EL (cell line): ENCODE results near the gene KLF7.
A peak's percentile ranks its signal among the peaks of the same experiment; 100 is the strongest.

Source experiments
- DNase-seq: peaks from one replicate; pipeline ENCODE4 v3.0.0-alpha.2; 2016

The KLF7 gene

DNA sequence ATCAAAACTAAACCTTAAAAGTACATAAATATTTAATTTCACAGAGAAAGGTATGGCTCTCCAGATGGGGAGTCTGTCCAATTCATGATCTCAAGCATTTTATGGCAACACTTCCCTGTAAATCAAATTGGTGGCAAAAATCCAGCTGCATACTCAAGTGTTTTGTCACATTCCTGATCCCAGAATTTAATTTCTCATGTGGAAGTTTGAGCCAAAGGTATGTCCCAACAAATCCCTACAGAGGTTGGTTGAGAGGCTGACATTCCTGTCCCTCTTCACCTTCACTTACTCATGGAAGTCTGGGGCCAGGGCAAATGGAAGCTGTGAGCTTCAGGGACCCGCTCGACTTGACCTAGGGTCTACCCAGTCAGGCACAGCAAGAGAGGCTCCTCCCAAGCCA, 17.7 kb downstream of the KLF7 start:
- DNase-seq: peak; percentile 78

DNA sequence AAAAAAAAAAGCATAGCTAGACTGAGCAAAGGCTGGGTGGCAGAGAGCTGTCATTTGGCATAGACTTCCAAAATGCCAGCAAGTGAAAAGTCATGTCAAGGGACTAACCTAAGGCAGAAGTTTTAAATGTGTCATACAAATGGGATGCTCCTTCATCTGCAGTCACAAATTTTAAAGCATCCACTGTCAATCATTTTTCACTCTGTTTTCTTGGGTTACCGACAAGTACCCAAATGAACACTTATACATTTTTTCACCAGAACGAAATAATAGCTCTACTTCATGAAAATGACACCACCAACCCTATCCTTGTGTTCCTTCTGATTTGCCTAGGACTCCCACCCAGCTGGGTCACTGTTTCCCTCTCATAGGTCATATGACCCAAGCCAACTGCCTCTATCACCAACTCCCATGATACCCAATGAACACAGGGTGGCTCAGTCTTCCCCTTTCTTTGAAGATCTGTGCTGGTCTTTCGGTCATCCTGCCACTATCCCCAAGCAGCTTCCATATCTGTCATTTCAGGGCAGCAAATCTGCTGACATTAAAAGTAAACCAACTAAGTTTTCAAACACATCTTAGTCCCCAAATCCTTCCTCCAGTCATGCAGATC, 21.5 kb downstream of the KLF7 start:
- DNase-seq: no peak

GRCh38 chr2:207143215-207144172, 22.3 kb downstream of the KLF7 start:
- peak; percentile 57 for DNase-seq

- no peak for DNase-seq
Measured at GRCh38 chr2:207142461-207142860, 23.3 kb downstream of the KLF7 start.

DNA sequence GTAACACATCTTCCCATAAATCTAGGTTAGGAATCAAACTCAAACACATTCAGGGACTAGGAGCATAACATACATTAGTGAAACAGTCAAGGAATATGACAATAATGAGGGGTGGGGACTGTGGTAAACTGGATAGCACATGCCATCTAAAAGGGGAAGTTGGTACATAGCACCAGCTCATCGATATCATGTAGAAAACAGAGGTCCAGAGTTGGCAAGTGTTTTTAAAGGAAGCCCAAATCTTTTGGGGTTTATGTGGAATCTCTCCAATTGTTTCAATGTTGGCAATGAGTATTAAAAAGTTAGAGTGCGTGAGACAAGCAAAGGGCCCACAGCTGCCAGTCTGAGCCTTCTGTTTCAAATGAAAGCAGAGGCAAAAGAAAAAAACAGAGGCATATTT, 24.4 kb downstream of the KLF7 start:
- no peak for DNase-seq

DNA sequence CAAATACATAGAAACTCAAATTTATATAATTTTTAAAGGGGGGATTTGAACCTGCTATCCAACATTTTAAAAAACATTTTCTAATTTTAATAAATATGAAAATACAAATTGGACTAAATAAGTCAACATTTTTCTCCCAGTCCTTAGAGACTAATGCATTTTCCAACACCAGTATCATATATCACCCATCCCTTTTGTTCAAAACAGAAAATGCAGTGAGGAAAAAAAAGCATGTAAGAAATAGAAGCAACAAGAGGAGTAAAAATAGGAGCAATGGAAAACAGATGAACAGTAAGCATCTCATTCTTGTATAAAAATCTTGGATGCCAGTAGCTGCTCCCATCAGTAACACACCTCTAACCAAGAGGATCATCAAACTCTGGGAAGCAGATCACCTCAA, 25.5 kb downstream of the KLF7 start:
- no peak for DNase-seq

- no peak for DNase-seq
Measured at GRCh38 chr2:207139552-207139951, 26.2 kb downstream of the KLF7 start.

GRCh38 chr2:207138627-207139297, 27.0 kb downstream of the KLF7 start:
- DNase-seq: no peak

DNA sequence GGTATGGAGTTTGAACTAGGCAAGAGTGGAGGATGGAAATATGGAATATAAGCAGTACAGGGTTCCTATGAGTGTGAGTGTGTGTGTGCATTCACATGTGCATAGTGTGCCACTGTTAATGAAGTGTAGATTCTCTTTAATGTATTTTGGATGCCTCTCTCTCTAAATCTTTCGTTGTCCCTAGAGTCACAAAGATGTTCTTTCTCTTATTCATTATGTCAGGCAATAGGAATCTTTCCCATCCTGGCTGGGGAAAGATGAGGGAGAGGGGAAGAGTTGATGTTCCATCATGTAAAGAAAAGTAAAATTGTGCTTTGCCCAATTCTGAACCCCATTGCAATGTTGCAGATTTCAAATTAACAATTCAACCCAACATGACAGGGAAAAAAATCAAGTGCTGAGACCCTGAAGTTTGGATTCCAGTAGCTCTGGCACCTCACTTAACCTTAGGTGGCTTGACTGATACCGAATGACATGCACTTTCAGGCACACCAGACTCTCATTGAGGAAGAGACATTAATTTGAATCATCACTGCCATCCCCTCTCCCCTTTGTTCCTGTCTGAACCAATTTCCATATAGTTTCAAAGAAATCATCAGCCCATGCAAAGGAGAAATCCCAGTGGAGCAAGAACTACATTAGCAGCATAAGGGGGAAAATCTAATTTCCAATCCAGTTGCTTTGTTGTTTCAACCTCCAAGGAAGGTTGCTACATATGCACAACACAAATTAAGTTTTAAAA, 28.0 kb downstream of the KLF7 start:
- DNase-seq: no peak

DNA sequence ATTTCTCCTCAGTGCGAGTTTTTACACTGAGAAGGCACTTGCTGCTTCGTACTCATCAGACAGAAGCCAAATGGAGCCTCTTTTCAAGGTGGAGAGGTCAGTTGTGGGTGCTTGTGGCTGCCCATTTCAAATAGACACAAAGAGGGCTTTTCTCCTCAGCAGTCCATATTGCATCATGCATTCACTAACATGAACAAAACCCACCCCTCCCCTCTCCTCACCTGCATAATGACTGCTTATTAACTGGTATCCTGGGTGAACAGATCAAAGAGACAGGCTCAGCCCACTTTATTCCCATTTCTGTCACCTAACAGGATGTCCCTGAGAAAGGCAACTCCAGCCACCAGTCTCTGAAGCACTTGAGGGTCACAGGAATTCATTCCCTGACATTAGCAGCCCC, 28.9 kb downstream of the KLF7 start:
- no peak for DNase-seq

- DNase-seq: peak; percentile 52
Measured at GRCh38 chr2:207135801-207136457, 29.8 kb downstream of the KLF7 start.

GRCh38 chr2:207135340-207135739, 30.4 kb downstream of the KLF7 start:
- peak; percentile 42 for DNase-seq

DNA sequence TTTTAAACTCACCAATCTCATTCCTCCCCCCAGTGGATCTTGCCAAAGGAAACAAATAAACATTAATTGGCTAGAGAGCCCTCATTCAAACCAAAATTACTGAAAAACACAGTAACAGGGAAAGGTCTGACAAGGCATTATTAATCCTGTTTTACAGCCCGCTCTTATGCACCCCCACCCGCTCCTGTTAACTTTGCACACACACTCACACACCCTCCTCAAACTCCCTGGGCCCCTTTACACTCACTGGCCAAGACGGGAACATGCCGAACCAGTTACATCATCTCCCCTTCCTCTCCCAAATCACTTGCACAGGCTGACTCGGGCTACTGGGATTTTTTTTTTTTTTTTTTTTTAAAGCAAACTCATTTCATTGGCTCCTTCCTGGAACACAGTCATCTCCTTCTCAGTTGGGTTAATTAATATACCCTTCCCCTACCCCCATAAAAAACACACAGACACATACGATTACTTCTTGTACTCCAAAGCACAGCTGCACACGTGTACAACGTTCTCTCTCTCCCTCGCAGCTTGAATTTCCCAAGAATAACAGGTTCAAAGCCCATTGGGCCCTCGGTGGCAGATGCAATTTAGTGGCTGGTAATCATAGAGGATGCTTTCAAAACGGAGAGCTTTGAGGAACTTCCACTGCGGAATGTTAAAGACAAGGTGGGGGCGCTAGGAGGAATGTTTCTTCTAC, 31.8 kb downstream of the KLF7 start:
- peak; percentile 97 for DNase-seq

- no peak for DNase-seq
Measured at GRCh38 chr2:207133458-207133819, 32.3 kb downstream of the KLF7 start.

DNA sequence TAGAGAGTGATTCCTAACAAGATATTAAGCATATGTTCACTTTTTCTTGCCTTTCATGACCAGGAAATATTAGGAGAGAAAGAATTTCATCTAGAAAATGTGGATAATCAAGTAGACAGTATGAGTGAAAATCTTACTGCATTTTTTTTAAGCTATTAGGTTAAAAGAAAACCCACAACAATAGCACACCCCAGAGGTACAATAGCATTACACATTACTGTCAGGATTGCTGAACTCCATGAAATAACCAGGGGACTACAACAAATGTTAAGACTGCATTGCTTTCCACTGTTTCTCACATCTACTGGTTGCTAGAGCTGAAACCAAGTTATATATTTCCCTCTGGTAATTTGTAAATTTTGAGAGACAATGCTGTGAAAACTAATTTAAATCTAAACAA, 33.7 kb downstream of the KLF7 start:
- DNase-seq: no peak

DNA sequence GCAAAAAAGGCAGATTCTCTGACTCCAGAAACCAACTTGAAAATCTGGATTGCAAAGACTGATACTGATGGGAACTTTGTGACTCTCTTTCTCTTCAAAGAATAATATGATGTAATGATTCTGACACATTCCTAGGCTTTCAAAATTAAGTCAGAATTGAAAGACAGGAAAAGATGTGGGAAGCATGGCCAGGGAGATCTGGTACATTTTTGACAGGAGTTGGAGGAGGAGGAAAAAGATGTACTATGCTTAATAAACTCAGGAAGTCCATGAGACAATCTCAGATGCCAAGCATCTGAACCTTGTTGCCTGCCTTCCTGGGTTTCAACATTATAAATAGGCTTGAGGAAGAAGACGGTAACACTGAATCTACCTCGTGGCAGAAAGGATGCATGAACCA, 34.2 kb downstream of the KLF7 start:
- no peak for DNase-seq

DNA sequence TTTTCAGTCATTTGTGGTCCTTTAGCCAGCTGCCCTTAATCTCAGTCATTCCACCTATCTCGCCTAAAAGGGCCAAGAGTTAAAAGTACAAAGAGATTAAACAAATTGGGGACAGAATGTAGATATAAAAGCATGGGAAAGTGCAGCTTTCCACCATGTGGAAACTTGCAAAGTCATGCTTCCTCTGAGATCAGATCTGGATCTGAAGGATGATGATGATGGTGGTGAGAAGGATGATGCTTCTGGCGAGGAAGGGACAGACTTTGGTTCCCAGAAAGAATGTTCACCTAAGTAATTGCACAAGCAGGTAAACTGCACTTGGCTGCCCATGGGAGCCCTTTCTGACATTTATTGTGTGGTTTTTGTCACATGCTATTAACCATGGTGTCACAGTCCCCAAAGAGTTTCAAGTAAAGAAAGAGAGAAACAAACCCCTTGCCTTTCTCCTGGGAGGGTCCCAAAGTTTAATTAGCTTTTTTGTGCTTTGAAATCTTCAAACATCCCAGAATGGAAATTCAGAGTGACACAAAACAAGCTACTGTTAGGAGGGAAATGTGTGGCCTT, 34.7 kb downstream of the KLF7 start:
- DNase-seq: no peak

DNA sequence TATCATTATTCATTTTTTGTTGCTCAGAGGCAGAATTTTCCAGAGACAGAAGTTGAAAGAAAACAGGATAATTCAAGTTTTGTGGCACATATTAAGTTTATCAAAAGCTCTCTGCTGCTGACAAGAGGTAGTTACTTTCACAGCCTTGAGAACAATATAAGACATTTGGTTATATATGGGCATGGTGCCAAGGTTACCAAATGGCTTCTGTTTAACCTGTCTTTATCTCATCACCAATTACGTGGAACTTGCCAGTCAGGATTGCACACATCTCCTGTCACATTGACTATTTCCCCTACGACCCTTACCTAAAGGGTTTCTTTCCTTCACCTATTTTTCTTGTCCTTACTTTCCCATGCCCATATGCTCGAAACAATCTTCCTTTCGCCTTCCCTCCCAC, 35.9 kb downstream of the KLF7 start:
- DNase-seq: no peak

DNA sequence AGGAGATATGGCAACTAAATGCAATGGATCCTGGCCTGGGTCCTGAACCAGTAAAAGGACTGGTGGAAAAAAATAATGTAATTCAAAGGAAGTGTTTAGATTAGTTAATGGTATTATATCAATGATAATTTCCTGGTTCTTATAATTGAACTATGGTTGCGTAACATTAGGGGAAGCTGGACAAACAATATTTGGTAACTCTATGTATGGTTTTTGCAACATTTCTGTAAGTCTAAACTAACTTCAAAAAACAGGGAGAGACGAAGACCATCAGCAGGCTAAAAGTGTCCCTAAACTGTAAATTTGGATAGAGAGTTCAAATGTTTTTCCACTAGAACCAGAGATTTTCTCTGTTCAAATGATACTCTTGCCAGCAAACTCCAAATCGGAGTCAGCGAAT, 36.9 kb downstream of the KLF7 start:
- no peak for DNase-seq

- peak; percentile 50 for DNase-seq
Measured at GRCh38 chr2:207126724-207127308, 38.9 kb downstream of the KLF7 start.

DNA sequence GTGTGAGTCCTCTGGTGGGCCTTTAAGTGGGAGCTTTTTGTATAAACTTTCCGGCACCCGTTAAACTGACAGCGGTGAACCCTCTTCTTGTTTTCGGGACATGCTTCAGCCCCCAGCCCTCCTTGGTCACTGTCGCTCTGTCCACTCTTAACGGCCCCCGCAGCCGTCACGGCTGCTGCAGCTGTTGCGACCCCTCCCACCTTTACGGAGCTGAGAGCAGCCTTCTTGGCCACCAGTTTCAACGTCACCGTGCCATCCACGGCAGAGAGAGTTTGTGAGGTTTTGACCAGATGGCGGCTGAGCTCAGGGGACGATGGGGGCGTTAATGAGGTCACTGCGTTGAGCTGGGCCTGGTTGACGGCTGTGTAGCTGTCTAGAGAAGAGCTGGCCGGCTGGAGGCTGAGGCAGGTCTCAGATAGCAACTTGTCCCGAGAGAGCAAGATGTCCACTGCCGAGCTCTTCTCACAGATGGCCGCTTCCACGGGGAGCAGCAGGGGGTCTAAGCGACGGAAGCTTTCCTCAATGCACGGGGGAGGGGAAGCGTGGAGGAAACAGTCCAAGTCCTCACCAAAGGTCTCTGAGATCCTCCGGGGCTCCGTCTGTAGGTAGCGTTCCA, 41.9 kb downstream of the KLF7 start:
- DNase-seq: no peak
